ENCODE measurements around the gene MBNL2.
A peak's percentile ranks its signal among the peaks of the same experiment; 100 is the strongest.

The MBNL2 gene

GRCh38 chr13:97278435-97279411 lies 56.6 kb downstream of the MBNL2 start:
- Histone ChIP-seq H3K36me3 (replicated peaks) (peaks cover 9% of the 10 kb centered on the region), H3K4me3 (ENCODE audit: low read depth, low read length) (no peak overlapping the region), H3K27ac (no peak overlapping the region), H3K27me3 (replicated peaks) (no peaks in the 10 kb centered on the region)
- DNase-seq, result no peak
- in situ Hi-C loops (cut with HindIII; ENCODE audit: low pct_ligation_motif_present, low sequenced_read_pairs), result no loop called here
- no peak for TF ChIP-seq CTCF (IDR thresholded peaks at IDR 0.05; ENCODE audit: low read depth, low read length, missing control alignments)

- peak; percentile 47 for DNase-seq
- no peak for TF ChIP-seq CTCF (IDR thresholded peaks at IDR 0.05; ENCODE audit: low read depth, low read length, missing control alignments)
- in situ Hi-C loops (cut with HindIII; ENCODE audit: low pct_ligation_motif_present, low sequenced_read_pairs), result no loop called here
Measured at GRCh38 chr13:97279913-97280312, 57.8 kb downstream of the MBNL2 start.

GRCh38 chr13:97280478-97280877 lies 58.3 kb downstream of the MBNL2 start:
- H3K27ac ChIP-seq, result peak overlapping the region; percentile 42
- in situ Hi-C loops (cut with HindIII; ENCODE audit: low pct_ligation_motif_present, low sequenced_read_pairs), result no loop called here
- peaks cover 9% of the 10 kb centered on the region for H3K36me3 ChIP-seq (replicated peaks)
- DNase-seq, result no peak
- no peak overlapping the region for H3K4me3 ChIP-seq (ENCODE audit: low read depth, low read length)
- H3K27me3 ChIP-seq (replicated peaks), result no peaks in the 10 kb centered on the region
- TF ChIP-seq CTCF (IDR thresholded peaks at IDR 0.05; ENCODE audit: low read depth, low read length, missing control alignments), result no peak

More at GRCh38 chr13:97279913-97280312, 57.8 kb downstream of the MBNL2 start:
- H3K36me3 ChIP-seq (replicated peaks), result peaks cover 9% of the 10 kb centered on the region
- H3K4me3 ChIP-seq (ENCODE audit: low read depth, low read length), result no peak overlapping the region
- H3K27me3 ChIP-seq (replicated peaks), result no peaks in the 10 kb centered on the region
- H3K27ac ChIP-seq, result peak overlapping the region; percentile 42

GRCh38 chr13:97281028-97281427 lies 58.9 kb downstream of the MBNL2 start:
- Histone ChIP-seq H3K4me3 (ENCODE audit: low read depth, low read length) (no peak overlapping the region), H3K36me3 (replicated peaks) (peaks cover 7% of the 10 kb centered on the region), H3K27ac (no peak overlapping the region), H3K27me3 (replicated peaks) (no peaks in the 10 kb centered on the region)
- DNase-seq, result no peak
- in situ Hi-C loops (cut with HindIII; ENCODE audit: low pct_ligation_motif_present, low sequenced_read_pairs), result no loop called here
- TF ChIP-seq CTCF (IDR thresholded peaks at IDR 0.05; ENCODE audit: low read depth, low read length, missing control alignments), result no peak

- H3K27ac ChIP-seq, result no peak overlapping the region
- no peak for TF ChIP-seq CTCF (IDR thresholded peaks at IDR 0.05; ENCODE audit: low read depth, low read length, missing control alignments)
- no peaks in the 10 kb centered on the region for H3K36me3 ChIP-seq (replicated peaks)
- no peak for DNase-seq
- no peak overlapping the region for H3K4me3 ChIP-seq (ENCODE audit: low read depth, low read length)
- in situ Hi-C loops (cut with HindIII; ENCODE audit: low pct_ligation_motif_present, low sequenced_read_pairs), result no loop called here
- no peaks in the 10 kb centered on the region for H3K27me3 ChIP-seq (replicated peaks)
Measured at GRCh38 chr13:97282705-97283104, 60.6 kb downstream of the MBNL2 start.

Data from brain microvascular endothelial cell (primary cell).